RWPE1 (cell line): ENCODE results near the gene AQP12B.

Source experiments
- CTCF ChIA-PET: fragments of 350-600 bp; sonication (Branson Sonifier 250); formaldehyde crosslinking; extraction: SDS; loops from one replicate; lab custom pipeline; 2021; lab: Yijun Ruan, JAX
- POLR2A ChIA-PET: fragments of 400-600 bp; formaldehyde crosslinking; extraction: SDS; loops from one replicate; lab custom pipeline; 2020; ENCODE audit warnings: antibody characterized with exemption; ENCODE audit not compliant: low non-redundant PET; lab: Yijun Ruan, JAX
- DNase-seq: peaks from one replicate; pipeline ENCODE4 v3.0.0; 2012; ENCODE audit warnings: low spot score
- H3K27ac ChIP-seq: fragments of 450-650 bp; 2 replicates; pipeline ENCODE4 v1.5.1; 2017
- TF ChIP-seq, protein P1 (sequence below): fragments of 450-650 bp; conservative IDR thresholded peaks from 2 replicates; pipeline ENCODE4 v1.5.1; 2017; ENCODE audit warnings: low read depth, mild to moderate bottlenecking

AQP12B gene

GRCh38 chr2:240647503-240648154 lies 35.1 kb downstream of the AQP12B start:
- DNase-seq = no peak
- POLR2A ChIA-PET = no interaction called here
- no peak overlapping the region for H3K27ac ChIP-seq
- CTCF ChIA-PET = interaction anchor here (0.7 kb wide), 1 partner anchor 70 kb away, joined by 3 read pairs; no protein-coding TSS in a partner anchor
- TF ChIP-seq, protein P1, sequence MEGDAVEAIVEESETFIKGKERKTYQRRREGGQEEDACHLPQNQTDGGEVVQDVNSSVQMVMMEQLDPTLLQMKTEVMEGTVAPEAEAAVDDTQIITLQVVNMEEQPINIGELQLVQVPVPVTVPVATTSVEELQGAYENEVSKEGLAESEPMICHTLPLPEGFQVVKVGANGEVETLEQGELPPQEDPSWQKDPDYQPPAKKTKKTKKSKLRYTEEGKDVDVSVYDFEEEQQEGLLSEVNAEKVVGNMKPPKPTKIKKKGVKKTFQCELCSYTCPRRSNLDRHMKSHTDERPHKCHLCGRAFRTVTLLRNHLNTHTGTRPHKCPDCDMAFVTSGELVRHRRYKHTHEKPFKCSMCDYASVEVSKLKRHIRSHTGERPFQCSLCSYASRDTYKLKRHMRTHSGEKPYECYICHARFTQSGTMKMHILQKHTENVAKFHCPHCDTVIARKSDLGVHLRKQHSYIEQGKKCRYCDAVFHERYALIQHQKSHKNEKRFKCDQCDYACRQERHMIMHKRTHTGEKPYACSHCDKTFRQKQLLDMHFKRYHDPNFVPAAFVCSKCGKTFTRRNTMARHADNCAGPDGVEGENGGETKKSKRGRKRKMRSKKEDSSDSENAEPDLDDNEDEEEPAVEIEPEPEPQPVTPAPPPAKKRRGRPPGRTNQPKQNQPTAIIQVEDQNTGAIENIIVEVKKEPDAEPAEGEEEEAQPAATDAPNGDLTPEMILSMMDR = no peak

GRCh38 chr2:240646900-240647502 lies 35.7 kb downstream of the AQP12B start:
- TF ChIP-seq, protein P1 = no peak
- no peak overlapping the region for H3K27ac ChIP-seq
- DNase-seq = no peak
- CTCF ChIA-PET = interaction anchor here (0.6 to 0.7 kb wide), 3 partner anchors 9 to 367 kb away, joined by 3 to 5 read pairs (median 3); no protein-coding TSS in a partner anchor
- POLR2A ChIA-PET = no interaction called here

- no peak overlapping the region for H3K27ac ChIP-seq
- no peak for DNase-seq
- CTCF ChIA-PET = interaction anchor here (0.6 to 0.7 kb wide), 3 partner anchors 9 to 368 kb away, joined by 3 to 5 read pairs (median 3); no protein-coding TSS in a partner anchor
- POLR2A ChIA-PET = no interaction called here
- TF ChIP-seq, protein P1 = no peak
Observed at GRCh38 chr2:240646176-240646899, 36.3 kb downstream of the AQP12B start.

GRCh38 chr2:240645801-240646175 lies 36.9 kb downstream of the AQP12B start:
- no peak for DNase-seq
- ChIA-PET CTCF (interaction anchor here (0.6 kb wide), 1 partner anchor 132 kb away, joined by 3 read pairs; no protein-coding TSS in a partner anchor), POLR2A (no interaction called here)
- TF ChIP-seq, protein P1 = no peak
- no peak overlapping the region for H3K27ac ChIP-seq

- TF ChIP-seq, protein P1 = no peak
- DNase-seq = no peak
- ChIA-PET POLR2A (no interaction called here), CTCF (no interaction called here)
- H3K27ac ChIP-seq = no peak overlapping the region
Observed at GRCh38 chr2:240645346-240645745, 37.3 kb downstream of the AQP12B start.

DNA sequence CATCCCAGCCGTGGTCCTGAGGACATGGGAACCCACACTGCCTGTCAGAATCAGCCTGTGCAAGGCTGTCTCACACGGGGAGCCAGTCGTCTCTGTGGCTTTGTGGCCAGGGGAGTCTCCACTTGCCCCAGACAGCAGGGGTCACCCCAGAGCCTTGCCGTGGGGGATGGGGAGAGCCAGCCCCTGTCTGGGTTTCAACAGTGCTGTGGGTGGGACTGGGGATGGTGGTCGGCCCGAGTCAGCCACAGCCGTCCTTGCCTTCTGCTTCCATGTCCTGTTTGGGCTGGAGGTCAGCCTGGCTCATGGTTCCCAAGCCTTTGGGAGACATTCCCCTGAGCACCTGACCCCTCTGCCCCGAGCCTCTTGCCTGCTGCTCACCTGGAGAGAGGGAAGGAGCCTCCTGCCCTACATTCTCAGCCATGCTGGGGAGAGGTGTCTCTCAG lies 37.8 kb downstream of the AQP12B start:
- POLR2A ChIA-PET = no interaction called here
- TF ChIP-seq, protein P1 = no peak
- no peak for DNase-seq
- CTCF ChIA-PET = no interaction called here
- no peak overlapping the region for H3K27ac ChIP-seq
